Endodermal cell (in vitro differentiated cells): Measurements from ENCODE around the gene SCRN3. TPM values are rescaled to one million over a fixed set of nuclear protein-coding genes. Genes with fewer than 3 reads are reported as not detected.

ENCODE experiments used
- DNase-seq: peaks from one replicate; pipeline ENCODE4 v3.0.0-alpha.2; 2017
- H3K27ac ChIP-seq: 2 replicates; pipeline ENCODE4 v1.5.1; 2013; ENCODE audit warnings: mild to moderate bottlenecking, low read depth, low read length, moderate library complexity
- H3K27me3 ChIP-seq: 2 replicates; pipeline ENCODE4 v1.6.1; 2013; ENCODE audit warnings: mild to moderate bottlenecking, low read length, moderate library complexity; ENCODE audit not compliant: insufficient read depth, control insufficient read depth, poor library complexity, severe bottlenecking
- H3K36me3 ChIP-seq: 2 replicates; pipeline ENCODE4 v1.7.0; 2013; ENCODE audit warnings: mild to moderate bottlenecking, low read length, moderate library complexity; ENCODE audit not compliant: control insufficient read depth, insufficient read depth
- H3K4me1 ChIP-seq: one replicate; pipeline ENCODE4 v1.7.0; 2013; ENCODE audit warnings: low read length; ENCODE audit not compliant: control insufficient read depth, insufficient read depth
- H3K4me3 ChIP-seq: 2 replicates; pipeline ENCODE4 v1.5.1; 2013; ENCODE audit warnings: mild to moderate bottlenecking, low read length, moderate library complexity
- H3K9ac ChIP-seq: 2 replicates; pipeline ENCODE4 v1.6.1; 2013; ENCODE audit warnings: mild to moderate bottlenecking, low read length, moderate library complexity; ENCODE audit not compliant: poor library complexity, severe bottlenecking; ENCODE audit errors: extremely low read depth
- H3K9me3 ChIP-seq: 2 replicates; pipeline ENCODE4 v1.6.1; 2013; ENCODE audit warnings: mild to moderate bottlenecking, low read length, moderate library complexity; ENCODE audit not compliant: control insufficient read depth
- H3K27ac Mint-ChIP-seq: 2 replicates; pipeline ENCODE4 v1.8.0; 2020; ENCODE audit warnings: mixed read lengths
- H3K27me3 Mint-ChIP-seq: 2 replicates; pipeline ENCODE4 v1.8.0; 2021; ENCODE audit warnings: mild to moderate bottlenecking, mixed read lengths; ENCODE audit not compliant: insufficient read depth
- H3K36me3 Mint-ChIP-seq: 2 replicates; pipeline ENCODE4 v1.8.0; 2020; ENCODE audit warnings: low read depth, mixed read lengths
- H3K4me1 Mint-ChIP-seq: 2 replicates; pipeline ENCODE4 v1.8.0; 2020; ENCODE audit warnings: mixed read lengths
- H3K4me3 Mint-ChIP-seq: 2 replicates; pipeline ENCODE4 v1.8.0; 2020; ENCODE audit warnings: mild to moderate bottlenecking, moderate library complexity, mixed read lengths
- H3K9me3 Mint-ChIP-seq: 2 replicates; pipeline ENCODE4 v1.8.0; 2020; ENCODE audit warnings: mild to moderate bottlenecking, mixed read lengths
- WGBS, 2 experiments: methylation state at CpG; one replicate each; pipeline versions ENCODE4 v1.1.5 to v1.1.7; 2013; ENCODE audit warnings: missing lambda C conversion rate in 2 of 2, mixed read lengths in 1 of 2; ENCODE audit not compliant: insufficient coverage in 1 of 2, insufficient read length in 1 of 2; 5-methylcytosine and 5-hydroxymethylcytosine counted together
- total RNA-seq, 2 donors: library from RNA; stranded (reverse); fragmentation: NEBNext Ultra II Directional in 1 of 2; extraction: Animal tissue kit (Norgen Biotek cat#: 25700) in 1 of 2; gene quantifications; 2 replicates in 1 of 2; 3 replicates in 1 of 2; pipeline ENCODE4 v1.2.1, GENCODE V29; 2021
- TF ChIP-seq, protein P1 (sequence below): fragments of 200-600 bp; sonication (generic); conservative IDR thresholded peaks from 2 replicates; pipeline ENCODE4 v1.5.0; 2021; ENCODE audit warnings: antibody characterized with exemption, mild to moderate bottlenecking

Gene SCRN3
- total RNA-seq, 2 donors from 2014 or later, result 11.4 to 13.6 TPM

DNA sequence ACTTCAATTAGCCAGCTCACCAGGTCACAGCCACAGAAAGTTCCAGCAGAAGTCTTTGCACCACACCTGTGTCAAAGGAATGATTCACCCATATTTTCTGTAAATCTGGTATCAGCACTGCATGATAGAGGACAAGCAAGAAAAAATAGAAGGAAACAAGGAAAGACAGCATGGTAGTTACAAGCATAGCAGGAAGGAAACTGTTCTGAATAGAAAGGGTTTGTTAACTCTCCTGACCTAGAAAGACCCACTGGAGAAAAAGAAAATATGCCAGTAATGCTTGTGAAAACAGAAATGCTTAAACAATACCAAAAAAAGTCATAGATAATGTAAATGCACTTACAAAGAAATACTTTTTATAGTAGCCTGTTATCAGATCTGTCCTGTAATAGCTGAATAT is 40.8 kb downstream of the SCRN3 start:
- H3K9ac ChIP-seq, result no peak overlapping the region
- no peaks in the 10 kb centered on the region for H3K9me3 ChIP-seq
- H3K27me3 Mint-ChIP-seq, result no peaks in the 10 kb centered on the region

GRCh38 chr2:174438146-174438886 is 42.8 kb downstream of the SCRN3 start:
- Histone ChIP-seq H3K27ac (no peak overlapping the region), H3K4me3 (no peak overlapping the region), H3K36me3 (no peaks in the 10 kb centered on the region), H3K9ac (no peak overlapping the region), H3K4me1 (no peaks in the 10 kb centered on the region), H3K27me3 (no peaks in the 10 kb centered on the region), H3K9me3 (no peaks in the 10 kb centered on the region)
- Mint-ChIP-seq H3K4me1 (peaks cover 3% of the 10 kb centered on the region), H3K4me3 (no peak overlapping the region), H3K27ac (no peak overlapping the region), H3K27me3 (no peaks in the 10 kb centered on the region), H3K9me3 (no peaks in the 10 kb centered on the region), H3K36me3 (peaks cover 7% of the 10 kb centered on the region)
- DNase-seq, result no peak
- TF ChIP-seq, protein P1, sequence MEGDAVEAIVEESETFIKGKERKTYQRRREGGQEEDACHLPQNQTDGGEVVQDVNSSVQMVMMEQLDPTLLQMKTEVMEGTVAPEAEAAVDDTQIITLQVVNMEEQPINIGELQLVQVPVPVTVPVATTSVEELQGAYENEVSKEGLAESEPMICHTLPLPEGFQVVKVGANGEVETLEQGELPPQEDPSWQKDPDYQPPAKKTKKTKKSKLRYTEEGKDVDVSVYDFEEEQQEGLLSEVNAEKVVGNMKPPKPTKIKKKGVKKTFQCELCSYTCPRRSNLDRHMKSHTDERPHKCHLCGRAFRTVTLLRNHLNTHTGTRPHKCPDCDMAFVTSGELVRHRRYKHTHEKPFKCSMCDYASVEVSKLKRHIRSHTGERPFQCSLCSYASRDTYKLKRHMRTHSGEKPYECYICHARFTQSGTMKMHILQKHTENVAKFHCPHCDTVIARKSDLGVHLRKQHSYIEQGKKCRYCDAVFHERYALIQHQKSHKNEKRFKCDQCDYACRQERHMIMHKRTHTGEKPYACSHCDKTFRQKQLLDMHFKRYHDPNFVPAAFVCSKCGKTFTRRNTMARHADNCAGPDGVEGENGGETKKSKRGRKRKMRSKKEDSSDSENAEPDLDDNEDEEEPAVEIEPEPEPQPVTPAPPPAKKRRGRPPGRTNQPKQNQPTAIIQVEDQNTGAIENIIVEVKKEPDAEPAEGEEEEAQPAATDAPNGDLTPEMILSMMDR, result no peak
- 90% methylated on average over 8 to 13 of the region's 13 CpGs for WGBS, 2 experiments

More for the DNA sequence above, 40.8 kb downstream of the SCRN3 start:
- TF ChIP-seq, protein P1, result no peak
- Mint-ChIP-seq H3K27ac (no peak overlapping the region), H3K36me3 (peaks cover 11% of the 10 kb centered on the region), H3K4me1 (no peaks in the 10 kb centered on the region), H3K4me3 (no peak overlapping the region), H3K9me3 (no peaks in the 10 kb centered on the region)
- no peak for DNase-seq
- Histone ChIP-seq H3K27ac (no peak overlapping the region), H3K4me1 (no peaks in the 10 kb centered on the region), H3K27me3 (no peaks in the 10 kb centered on the region), H3K36me3 (no peaks in the 10 kb centered on the region), H3K4me3 (no peak overlapping the region)

GRCh38 chr2:174439323-174439722 is 43.8 kb downstream of the SCRN3 start:
- H3K27ac ChIP-seq, result no peak overlapping the region

More at GRCh38 chr2:174439323-174439722, 43.8 kb downstream of the SCRN3 start:
- Mint-ChIP-seq H3K9me3 (no peaks in the 10 kb centered on the region), H3K4me3 (no peak overlapping the region), H3K27me3 (no peaks in the 10 kb centered on the region), H3K27ac (no peak overlapping the region), H3K4me1 (peaks cover 3% of the 10 kb centered on the region), H3K36me3 (peaks cover 5% of the 10 kb centered on the region)
- no peaks in the 10 kb centered on the region for H3K36me3 ChIP-seq
- no peaks in the 10 kb centered on the region for H3K4me1 ChIP-seq
- H3K27me3 ChIP-seq, result no peaks in the 10 kb centered on the region
- TF ChIP-seq, protein P1, result no peak
- no peak for DNase-seq
- no peak overlapping the region for H3K4me3 ChIP-seq
- H3K9ac ChIP-seq, result no peak overlapping the region
- no peaks in the 10 kb centered on the region for H3K9me3 ChIP-seq
- 92% methylated on average over 1 of the region's 2 CpGs; no CpG with 5 or more reads in 1 of the 2 experiments for WGBS, 2 experiments
